CD4-positive, alpha-beta T cell treated with Interleukin-15 for 4 hours (primary cell): Measurements from ENCODE around the gene SMAD7.

Experiments used
- DNase-seq: peaks from one replicate; pipeline ENCODE4 v3.0.0-alpha.2; 2020; ENCODE audit warnings: low spot score

The SMAD7 gene

GRCh38 chr18:48893608-48894600 is 56.9 kb downstream of the SMAD7 start:
- DNase-seq: no peak

GRCh38 chr18:48893061-48893607 is 57.6 kb downstream of the SMAD7 start:
- DNase-seq: no peak

DNA sequence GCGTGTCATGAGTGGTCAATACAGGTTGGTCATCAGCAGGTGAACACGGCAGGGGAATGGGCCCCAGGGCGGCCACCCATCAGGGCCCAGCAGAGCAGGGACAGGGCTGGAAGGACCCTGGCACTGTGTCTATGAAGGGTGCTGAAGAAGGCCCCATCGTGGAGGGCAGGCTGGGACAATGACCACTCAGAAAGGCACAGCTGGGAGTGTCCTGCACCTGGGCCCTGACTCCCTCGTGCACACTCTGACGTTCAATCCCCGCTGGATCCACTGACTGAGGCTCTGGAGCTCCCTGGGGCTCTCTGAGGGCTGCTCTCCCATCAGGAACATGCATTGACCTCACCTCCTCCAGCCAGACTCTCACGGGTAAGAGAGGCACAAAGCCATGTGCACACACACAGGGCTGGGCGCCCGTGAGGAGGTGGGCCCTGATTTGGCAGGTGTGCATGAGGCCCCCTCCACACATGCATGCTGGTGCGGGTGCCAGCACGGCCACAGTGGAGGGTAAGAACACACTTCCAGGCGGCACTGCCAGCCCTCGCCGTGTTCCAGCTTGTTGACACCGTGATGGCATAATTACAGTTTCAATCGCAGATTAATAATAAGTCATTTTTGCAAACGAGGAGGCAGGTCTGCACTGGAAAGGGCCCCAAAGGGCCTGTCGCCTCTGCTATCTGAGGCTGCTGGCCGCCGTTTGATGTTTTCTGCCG is 58.5 kb downstream of the SMAD7 start:
- no peak for DNase-seq

DNA sequence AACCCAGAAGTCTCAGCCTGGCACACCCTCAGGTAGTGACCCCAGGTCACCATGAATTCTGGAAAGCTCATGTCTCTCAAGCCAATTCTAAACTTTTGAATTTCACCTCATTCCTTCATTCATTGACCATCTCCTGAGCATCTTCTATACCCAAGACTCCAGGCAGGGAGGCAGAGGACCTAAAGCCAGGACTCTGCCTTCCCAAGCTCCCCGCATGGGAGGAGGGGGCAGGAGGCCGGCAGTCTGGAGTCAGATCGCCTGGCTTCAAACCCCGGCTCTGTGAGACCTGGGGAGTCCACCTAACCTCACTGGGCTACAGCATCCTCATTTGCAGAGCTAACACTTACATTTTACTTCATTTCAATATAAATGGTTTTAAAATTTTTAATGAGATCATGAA is 59.0 kb downstream of the SMAD7 start:
- DNase-seq: no peak

GRCh38 chr18:48889981-48890762 is 60.6 kb downstream of the SMAD7 start:
- DNase-seq: no peak

- DNase-seq: no peak
These were observed 61.4 kb downstream of the SMAD7 start for GRCh38 chr18:48889115-48889941.

GRCh38 chr18:48888773-48889080 is 62.0 kb downstream of the SMAD7 start:
- no peak for DNase-seq

GRCh38 chr18:48887905-48888772 is 62.6 kb downstream of the SMAD7 start:
- DNase-seq: no peak

GRCh38 chr18:48887294-48887904 is 63.4 kb downstream of the SMAD7 start:
- no peak for DNase-seq

DNA sequence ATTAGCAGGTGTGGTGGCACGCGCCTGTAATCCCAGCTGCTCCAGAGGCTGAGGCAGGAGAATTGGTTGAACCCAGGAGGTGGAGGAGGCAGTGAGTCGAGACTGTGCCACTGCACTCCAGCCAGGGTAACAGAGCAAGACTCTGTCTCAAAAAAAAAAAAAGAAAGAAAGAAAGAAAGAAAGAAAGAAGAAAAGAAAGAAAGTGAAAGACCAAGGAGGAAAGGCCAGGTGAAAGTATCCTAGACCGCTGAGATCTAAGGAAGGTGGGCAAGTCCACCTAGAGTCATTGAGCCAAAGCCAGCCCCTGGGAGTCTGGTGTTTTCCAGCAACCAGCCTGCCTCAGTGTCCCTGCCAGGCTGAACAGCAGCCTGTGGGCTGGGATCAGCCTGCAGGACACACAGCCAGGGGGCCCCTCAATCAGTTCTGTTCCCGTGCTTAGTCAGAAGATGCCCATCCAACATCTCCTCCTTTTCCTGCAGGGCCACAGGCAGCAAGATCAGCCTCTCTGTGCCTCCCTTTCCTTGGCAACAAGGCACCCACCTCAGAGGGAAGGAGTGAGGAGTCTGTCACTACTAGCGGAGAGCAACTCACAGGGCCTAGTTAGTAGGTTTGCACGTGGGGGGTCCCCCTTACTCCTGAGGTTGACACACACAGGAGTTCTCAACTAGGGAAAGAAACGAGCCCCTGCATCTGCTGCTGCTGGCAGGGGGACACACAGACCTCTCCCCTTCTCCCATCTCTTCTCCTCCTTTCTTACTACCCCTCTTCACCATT is 64.1 kb downstream of the SMAD7 start:
- no peak for DNase-seq

DNA sequence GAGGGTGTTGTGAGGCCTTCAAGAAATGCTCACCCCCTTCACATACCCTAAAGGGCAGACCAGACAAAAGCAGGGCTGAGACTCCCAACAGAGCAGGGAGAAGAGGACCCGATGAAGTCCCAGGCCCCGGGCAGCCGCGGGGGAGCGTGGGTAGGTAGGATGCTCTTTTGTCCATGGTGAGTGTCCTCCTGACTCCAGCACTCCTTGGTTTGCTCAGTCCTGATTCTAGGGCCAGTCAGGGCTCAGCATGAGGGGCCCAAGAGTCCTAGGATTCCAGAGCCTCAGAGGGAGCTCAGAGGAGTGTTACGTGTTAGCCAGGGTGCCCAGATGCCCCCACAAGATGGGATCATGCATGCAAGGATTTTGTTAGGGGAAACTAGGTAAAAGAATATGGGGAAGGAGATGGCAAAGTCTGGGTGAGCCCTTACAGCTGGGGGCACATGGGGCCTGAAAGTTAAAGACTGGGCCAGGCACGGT is 64.8 kb downstream of the SMAD7 start:
- DNase-seq: no peak

GRCh38 chr18:48885266-48885923 is 65.4 kb downstream of the SMAD7 start:
- no peak for DNase-seq

GRCh38 chr18:48884771-48885170 is 66.0 kb downstream of the SMAD7 start:
- no peak for DNase-seq

GRCh38 chr18:48884306-48884705 is 66.5 kb downstream of the SMAD7 start:
- DNase-seq: no peak

DNA sequence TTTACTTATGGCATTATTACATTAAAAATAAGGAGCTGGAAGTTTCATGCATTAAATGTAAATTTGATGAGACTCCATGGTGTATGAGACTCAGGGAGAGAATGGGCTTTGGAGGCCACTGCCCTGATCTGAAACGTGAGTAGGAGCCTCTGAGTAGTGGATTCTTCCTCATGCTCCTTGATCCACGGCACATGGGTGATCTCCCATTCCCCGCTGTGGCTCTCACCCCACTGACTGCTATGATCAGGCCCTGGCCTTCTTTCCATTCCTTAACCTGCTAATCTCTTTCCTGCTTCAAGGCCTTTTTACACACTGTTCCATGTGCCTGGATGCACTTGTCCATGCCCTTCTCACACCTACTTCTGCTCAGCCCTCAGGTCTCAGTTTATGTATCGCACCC is 68.4 kb downstream of the SMAD7 start:
- DNase-seq: no peak

DNA sequence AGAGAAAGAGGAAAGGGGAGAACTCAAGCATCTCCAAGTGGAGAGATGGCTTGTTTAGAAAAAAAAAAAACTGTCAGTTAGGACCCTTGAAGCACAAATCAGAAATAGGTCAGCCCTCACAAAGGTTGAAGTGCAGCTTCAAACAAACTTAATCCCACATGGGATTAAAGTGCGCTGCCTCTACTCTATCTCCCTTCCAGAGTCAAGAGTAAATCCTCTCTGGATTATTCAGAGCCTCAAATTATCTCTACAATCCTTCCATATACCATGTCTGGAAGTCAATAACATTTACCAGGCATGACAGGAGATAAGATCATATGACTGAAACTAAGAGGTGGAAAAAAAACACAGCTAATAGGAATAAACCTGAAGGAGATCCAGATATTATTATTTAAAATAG is 69.8 kb downstream of the SMAD7 start:
- no peak for DNase-seq

DNA sequence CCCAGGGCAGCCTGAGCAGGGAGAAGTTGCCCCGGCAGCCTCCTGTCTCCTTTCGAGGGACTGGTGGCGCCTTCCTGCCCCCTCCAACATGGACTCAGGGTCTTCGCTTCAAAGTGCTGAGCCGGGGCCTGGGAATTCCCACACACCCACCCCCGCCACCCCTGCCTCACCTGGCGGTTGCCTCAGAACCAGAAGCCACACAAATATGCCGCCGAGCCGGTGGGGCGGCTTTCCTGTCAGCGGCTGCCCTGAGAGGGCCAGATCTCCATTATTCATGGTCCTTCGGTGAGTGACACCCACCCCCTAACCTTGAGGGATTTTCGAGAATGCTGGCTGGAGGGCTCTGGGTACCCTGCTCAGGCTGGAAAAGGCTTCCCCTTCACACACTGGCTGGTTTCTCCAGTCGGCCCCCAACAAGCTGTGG is 71.7 kb downstream of the SMAD7 start:
- no peak for DNase-seq

- no peak for DNase-seq
These were observed 72.3 kb downstream of the SMAD7 start for GRCh38 chr18:48878471-48878870.
